HG03460 (cell line): ENCODE measurements around the gene PTPRK.

Source experiments
- ATAC-seq: cut with Tn5 transposase; IDR thresholded peaks from one replicate; pipeline ENCODE4 v1.9.1; 2021; ENCODE audit not compliant: unreplicated experiment

The PTPRK gene

GRCh38 chr6:127976111-127976510 is 544.3 kb downstream of the PTPRK start:
- ATAC-seq = no peak

- ATAC-seq = no peak
Measured at GRCh38 chr6:127972815-127973214, 547.6 kb downstream of the PTPRK start.

- ATAC-seq = no peak
Measured at GRCh38 chr6:127971945-127972391, 548.4 kb downstream of the PTPRK start.

- ATAC-seq = no peak
Measured at GRCh38 chr6:127971386-127971785, 549.0 kb downstream of the PTPRK start.

- ATAC-seq = no peak
Measured at GRCh38 chr6:127969701-127970100, 550.7 kb downstream of the PTPRK start.

GRCh38 chr6:127968394-127968793 is 552.0 kb downstream of the PTPRK start:
- ATAC-seq = no peak

GRCh38 chr6:127967708-127968107 is 552.7 kb downstream of the PTPRK start:
- no peak for ATAC-seq

- no peak for ATAC-seq
Measured at GRCh38 chr6:127966616-127967015, 553.8 kb downstream of the PTPRK start.

GRCh38 chr6:127963495-127963894 is 556.9 kb downstream of the PTPRK start:
- no peak for ATAC-seq

- no peak for ATAC-seq
Measured at GRCh38 chr6:127959869-127960268, 560.5 kb downstream of the PTPRK start.

GRCh38 chr6:127956956-127957355 is 563.4 kb downstream of the PTPRK start:
- ATAC-seq = no peak

- no peak for ATAC-seq
Measured at GRCh38 chr6:127956260-127956888, 564.0 kb downstream of the PTPRK start.

- no peak for ATAC-seq
Measured at GRCh38 chr6:127954082-127954481, 566.3 kb downstream of the PTPRK start.

- no peak for ATAC-seq
Measured at GRCh38 chr6:127952831-127953230, 567.6 kb downstream of the PTPRK start.

GRCh38 chr6:127952176-127952575 is 568.2 kb downstream of the PTPRK start:
- ATAC-seq = no peak

GRCh38 chr6:127951172-127951917 is 569.1 kb downstream of the PTPRK start:
- ATAC-seq = peak; percentile 88

- peak; percentile 34 for ATAC-seq
Measured at GRCh38 chr6:127950566-127951145, 569.7 kb downstream of the PTPRK start.

- no peak for ATAC-seq
Measured at GRCh38 chr6:127949251-127949650, 571.1 kb downstream of the PTPRK start.

- ATAC-seq = no peak
Measured at GRCh38 chr6:127946388-127946787, 574.0 kb downstream of the PTPRK start.

GRCh38 chr6:127945434-127946097 is 574.8 kb downstream of the PTPRK start:
- ATAC-seq = no peak

GRCh38 chr6:127941228-127941627 is 579.2 kb downstream of the PTPRK start:
- ATAC-seq = no peak
